MM.1S (cell line): ENCODE results near the gene AVP.

Source experiments
- EZH2 ChIP-seq: fragments of 300-600 bp; sonication (generic); optimal IDR thresholded peaks from 2 replicates; pipeline ENCODE3; 2017; ENCODE audit warnings: low read depth, mild to moderate bottlenecking, antibody characterized with exemption, low read length, mixed read lengths
- EZH2phosphoT487 ChIP-seq: fragments of 300-600 bp; sonication (generic); IDR thresholded peaks from 2 replicates; pipeline ENCODE4 v1.6.1; 2018; ENCODE audit warnings: antibody characterized with exemption, low read length
- TF ChIP-seq, protein P1 (sequence below): fragments of 300-600 bp; sonication (generic); IDR thresholded peaks from 2 replicates; pipeline ENCODE4 v1.5.1; 2016; ENCODE audit warnings: antibody characterized with exemption, low read length, mixed read lengths

GRCh38 chr20:3045816-3046676 is 38.5 kb downstream of the AVP start, which contains the start of gene MRPS26:
- TF ChIP-seq, protein P1, sequence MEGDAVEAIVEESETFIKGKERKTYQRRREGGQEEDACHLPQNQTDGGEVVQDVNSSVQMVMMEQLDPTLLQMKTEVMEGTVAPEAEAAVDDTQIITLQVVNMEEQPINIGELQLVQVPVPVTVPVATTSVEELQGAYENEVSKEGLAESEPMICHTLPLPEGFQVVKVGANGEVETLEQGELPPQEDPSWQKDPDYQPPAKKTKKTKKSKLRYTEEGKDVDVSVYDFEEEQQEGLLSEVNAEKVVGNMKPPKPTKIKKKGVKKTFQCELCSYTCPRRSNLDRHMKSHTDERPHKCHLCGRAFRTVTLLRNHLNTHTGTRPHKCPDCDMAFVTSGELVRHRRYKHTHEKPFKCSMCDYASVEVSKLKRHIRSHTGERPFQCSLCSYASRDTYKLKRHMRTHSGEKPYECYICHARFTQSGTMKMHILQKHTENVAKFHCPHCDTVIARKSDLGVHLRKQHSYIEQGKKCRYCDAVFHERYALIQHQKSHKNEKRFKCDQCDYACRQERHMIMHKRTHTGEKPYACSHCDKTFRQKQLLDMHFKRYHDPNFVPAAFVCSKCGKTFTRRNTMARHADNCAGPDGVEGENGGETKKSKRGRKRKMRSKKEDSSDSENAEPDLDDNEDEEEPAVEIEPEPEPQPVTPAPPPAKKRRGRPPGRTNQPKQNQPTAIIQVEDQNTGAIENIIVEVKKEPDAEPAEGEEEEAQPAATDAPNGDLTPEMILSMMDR, result no peak
- TF ChIP-seq EZH2 (no peak), EZH2phosphoT487 (no peak)
